CD1c-positive myeloid dendritic cell (primary cell): ENCODE measurements around the gene DLX1.
"Not testable (repeated sequence)": the region's sequence is repeated elsewhere in the genome, so short reads cannot be mapped to it uniquely, and the experiment has no call there.

Experiments used
- DNase-seq: peaks from one replicate; pipeline ENCODE4 v3.0.0-alpha.2; 2016; ENCODE audit errors: extremely low spot score

The DLX1 gene

DNA sequence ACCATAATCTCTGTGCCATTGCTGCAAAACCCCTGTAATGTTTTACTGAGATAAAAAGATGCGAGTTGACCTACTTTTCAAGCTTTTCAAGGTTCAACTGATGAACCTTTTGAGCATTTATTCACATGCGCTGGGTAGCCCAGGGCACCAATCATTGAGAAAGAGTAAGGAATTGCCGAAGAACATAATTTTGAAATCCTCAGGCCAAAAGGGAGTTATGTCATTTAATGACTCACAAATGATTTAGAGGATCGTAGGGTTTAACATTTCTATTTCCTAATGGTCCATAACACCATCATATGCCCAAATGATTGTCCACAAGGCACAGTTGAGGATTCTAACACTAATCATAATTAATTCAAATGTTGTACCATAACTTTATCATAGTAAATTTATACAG is 20.2 kb upstream of the DLX1 start:
- DNase-seq, result no peak

GRCh38 chr2:172066394-172066886 is 18.9 kb upstream of the DLX1 start:
- DNase-seq, result no peak

GRCh38 chr2:172067905-172068304 is 17.4 kb upstream of the DLX1 start:
- DNase-seq, result not testable (repeated sequence)

- no peak for DNase-seq
Measured at GRCh38 chr2:172070936-172071335, 14.4 kb upstream of the DLX1 start.

GRCh38 chr2:172072303-172072702 is 13.0 kb upstream of the DLX1 start:
- DNase-seq, result no peak

- no peak for DNase-seq
Measured at GRCh38 chr2:172072706-172073105, 12.6 kb upstream of the DLX1 start.

DNA sequence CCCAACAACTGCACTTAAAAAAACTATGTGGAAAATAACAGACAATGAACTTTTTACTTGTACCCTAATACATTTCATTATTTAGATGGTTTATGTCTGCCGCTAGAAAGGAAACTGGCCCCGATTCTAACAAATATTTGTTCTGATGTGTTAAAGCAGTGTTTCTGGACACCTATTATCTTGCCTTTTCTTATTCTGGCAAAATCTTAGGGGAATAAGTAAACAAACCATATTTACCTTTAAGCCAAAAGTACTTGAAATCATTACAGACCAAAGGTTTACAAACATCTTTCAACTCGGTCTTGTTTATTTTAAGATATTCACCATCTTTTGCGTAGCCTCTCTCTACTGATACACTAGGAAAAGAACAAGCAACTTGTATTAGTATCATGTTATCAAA is 11.8 kb upstream of the DLX1 start:
- DNase-seq, result no peak

DNA sequence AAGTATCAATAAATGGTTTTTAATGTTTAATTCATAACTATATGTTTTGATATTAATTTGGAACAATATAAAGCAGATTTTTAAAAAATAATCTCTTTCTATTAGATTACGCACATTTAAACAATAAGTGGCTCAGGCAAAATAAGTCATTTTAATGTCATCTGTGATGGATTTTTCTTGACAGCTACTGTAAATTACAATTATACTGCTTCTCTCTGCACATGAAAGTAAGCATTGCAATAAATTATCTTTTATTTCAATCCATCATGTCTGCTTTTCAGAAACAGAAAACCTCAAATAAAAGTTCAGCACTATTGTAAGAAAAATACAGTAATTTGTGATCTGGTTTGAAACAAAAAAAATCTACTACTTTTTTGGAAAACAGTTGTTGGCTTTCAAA is 11.1 kb upstream of the DLX1 start:
- DNase-seq, result no peak

DNA sequence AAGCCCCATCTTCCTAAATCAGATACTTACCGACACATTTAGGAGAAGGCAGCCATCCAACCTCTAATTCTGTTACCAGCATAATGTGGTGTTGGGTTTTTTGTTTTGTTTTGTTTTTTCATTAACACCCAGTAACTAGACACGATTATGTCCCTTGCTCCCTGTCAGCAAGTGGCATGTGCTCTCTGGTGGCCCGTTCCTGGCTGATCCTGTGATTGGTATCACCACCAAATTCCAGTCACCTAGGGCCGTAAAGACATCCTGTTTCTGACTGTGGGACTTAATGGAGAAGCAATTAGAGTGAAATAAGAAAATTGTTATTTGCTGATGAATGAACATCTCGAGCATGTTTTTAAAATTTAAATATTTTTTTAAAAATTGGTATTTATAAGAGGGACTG is 5.9 kb upstream of the DLX1 start:
- no peak for DNase-seq

DNA sequence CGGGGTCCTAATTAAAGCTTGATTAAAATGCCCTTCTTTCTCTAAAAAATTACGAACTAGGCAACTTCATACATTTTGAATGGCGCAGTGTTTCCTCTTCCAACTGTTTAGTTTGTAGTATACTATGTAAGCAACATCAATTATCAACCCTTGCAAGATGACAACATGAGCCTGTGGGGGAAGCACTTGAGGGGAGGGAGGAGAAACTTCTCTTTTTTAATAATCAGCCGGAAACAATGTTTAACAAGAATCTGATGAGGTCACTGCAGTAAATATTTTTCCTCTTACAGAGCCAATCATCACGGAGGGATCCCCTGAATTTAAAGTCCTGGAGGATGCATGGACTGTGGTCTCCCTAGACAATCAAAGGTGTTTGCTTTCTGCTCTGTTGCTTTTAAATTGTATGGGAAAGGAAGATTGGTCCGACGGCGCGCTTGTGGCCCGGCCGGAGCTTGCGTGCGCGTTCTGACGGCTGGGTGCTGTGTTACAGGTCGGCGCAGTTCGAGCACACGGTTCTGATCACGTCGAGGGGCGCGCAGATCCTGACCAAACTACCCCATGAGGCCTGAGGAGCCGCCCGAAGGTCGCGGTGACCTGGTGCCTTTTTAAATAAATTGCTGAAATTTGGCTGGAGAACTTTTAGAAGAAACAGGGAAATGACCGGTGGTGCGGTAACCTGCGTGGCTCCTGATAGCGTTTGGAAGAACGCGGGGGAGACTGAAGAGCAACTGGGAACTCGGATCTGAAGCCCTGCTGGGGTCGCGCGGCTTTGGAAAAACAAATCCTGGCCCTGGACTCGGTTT is 5.3 kb upstream of the DLX1 start:
- peak; percentile 72 for DNase-seq

GRCh38 chr2:172080641-172081220 is 4.6 kb upstream of the DLX1 start:
- DNase-seq, result no peak

- no peak for DNase-seq
Measured at GRCh38 chr2:172081221-172082022, 3.9 kb upstream of the DLX1 start.

DNA sequence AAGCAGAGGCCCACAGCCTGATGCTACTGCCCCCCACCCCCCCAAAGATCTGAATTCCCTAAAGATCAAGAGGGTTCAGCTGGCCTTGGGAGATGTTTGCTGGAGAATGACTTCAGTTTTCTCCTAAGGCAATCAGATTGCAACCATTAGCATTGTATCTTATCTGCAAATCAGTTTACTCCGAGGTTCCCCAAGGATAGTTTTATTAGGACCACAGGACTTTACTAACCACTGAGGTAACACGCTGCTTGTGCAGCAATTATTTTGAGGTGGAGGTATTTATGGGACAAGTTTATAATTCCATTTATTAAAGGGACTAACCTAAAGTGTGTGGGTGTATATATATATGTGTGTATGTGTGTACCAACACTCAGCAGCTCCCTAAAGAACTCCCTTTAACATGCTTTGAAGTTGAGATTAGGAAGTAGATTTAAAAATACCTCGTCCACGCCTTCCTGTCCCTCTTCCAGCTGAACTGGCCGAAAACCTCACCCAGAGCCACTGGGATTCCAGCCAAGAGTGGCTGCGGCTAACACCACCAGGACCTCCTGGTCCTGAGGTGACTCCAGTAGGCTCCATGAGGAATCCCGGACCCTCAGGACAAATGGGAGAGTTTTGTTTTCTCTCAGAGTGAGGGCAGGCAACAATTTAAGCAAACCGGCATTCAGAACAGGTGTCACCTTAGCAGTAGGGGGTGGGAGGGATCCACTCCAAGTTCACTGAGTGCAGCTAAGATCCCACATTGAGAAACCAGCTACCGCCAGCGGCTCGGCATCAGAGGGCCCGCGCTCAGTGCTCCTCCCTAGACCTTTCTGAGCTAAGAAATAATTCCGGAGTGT is 3.0 kb upstream of the DLX1 start:
- DNase-seq, result no peak

DNA sequence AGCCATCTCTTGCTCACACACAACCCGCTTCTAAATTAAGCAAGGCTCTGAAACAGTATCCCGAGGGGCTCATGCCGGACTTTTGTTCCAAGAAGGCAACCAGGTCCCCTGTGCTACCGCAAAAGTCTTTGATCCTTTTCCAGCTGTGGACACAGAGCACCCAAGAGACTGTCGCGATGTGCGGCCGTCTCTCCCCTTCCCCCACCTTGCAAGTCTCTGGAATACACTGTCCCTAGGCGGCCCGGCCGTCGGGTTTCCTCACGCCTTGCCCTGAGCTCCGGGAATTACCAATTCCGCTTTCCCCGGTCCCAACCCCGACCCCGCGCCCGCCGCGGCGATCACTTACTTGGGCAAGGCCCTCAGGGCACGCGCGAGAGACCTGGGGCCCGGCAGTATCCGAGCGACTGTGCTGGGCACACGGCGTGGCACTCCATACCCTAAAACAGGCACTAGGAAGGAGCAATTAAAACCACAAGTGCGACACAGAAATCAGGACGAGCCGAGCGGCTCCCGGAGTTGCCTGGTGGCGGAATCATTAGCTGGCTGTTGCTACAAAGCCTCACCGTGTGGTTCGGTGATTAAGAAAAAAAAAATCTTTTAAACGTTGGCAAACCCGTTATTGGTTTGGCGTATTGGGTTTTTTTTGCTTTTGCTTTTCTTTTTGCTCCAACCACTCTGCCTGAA is 2.2 kb upstream of the DLX1 start:
- DNase-seq, result no peak

DNA sequence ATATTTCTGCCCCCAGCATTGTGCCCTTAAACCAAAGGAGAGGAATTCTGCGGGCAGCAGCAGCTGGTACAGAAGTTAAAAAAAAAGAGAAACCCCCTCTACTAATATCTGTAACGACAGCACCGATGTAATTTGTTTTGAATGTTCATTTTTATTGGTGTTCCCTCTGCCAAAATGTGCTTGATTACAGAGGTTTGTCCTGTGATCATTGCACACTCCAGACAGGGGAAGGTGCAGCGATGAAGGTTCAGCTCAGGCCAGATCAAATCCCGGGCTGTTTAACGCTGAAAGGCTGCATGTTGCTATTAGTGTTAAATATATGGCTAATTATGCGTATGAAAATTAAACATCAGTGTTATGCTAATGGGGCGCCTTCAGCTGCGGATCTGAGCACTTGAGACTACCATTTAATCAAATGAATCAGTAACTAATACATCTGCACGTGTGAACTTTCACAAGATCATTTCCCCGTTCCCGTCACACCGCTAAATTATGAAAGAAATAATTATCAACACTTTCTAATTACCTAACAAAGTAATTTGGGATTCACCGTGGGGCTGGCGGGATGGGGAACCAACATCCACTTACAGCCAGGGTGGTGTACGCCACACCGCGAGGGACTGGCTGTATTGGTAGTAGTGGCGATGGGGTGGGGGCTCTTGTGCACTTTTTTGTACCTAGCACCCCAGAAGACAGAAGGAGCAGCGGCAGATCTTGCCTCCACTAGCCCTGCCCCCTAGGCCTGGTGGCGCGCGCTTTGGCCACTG is 1.5 kb upstream of the DLX1 start:
- no peak for DNase-seq

DNA sequence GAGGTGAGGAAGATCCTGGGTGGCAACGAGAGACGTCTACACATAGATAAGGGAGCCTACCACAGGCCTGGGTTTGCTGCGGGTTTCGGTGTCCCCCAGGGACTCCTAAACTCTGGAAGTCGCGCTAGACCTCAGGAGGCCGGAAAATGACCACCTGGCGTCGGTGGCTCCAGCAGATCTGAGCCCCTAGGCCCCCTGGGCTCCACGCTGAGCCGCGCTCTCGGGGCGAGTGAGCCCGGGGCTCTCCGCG is 987 bp upstream of the DLX1 start:
- DNase-seq, result no peak

DNA sequence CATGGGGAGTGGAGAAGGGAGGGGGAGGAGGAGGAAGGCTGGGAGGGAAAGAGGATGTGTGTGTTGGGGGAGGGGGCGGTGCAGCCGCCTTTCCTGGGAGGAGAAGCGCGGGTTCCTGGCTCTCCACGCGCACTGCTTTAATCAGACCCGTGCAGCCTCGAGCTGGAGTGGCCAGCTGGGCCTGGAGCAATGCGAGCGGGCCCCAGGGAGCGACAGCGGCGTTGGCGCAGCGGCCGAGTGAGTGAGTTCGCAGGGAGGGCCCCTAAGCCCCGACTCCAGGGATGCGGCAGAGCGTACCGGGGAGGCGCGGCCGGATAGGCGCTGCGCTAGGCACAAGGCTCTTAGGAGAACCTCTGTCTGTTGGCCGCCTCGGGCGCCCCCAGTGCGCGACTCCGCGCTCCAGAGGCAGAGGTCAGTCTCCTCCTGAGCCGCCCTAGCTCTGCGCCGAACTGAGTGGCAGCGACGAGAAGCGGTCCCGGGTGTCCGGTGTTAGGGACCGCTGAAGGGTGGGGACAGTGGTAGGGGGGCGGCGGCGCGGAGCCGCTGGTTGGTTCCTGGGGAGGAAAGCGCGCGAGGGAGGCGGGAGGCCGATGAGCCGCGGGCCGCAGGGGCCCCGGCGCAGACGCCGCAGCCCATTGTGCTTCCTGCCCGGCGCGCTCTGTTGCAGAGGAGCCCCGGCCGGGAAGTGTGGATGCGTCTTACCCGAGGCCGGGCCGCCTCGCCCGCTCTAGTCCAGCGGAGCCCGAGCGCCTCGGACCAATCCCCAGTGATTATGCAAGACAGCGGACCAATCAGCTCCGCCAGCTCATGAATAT is 455 bp upstream of the DLX1 start:
- DNase-seq, result peak; percentile 90

- no peak for DNase-seq
Measured at GRCh38 chr2:172086241-172087206, 1.2 kb downstream of the DLX1 start.
